Right lobe of liver (tissue), 4 donors: ENCODE data around the gene DDIT4L.

Source experiments
- CTCF ChIP-seq, 4 donors: fragments of 200-600 bp in 3 of 4; fragments of 450-650 bp in 1 of 4; IDR thresholded peaks; one replicate each; pipeline versions ENCODE4 v1.5.1 to v1.8.0; 2016 to 2022; ENCODE audit warnings: antibody characterized with exemption in 4 of 4, mild to moderate bottlenecking in 2 of 4
- POLR2A ChIP-seq: fragments of 450-650 bp; IDR thresholded peaks from one replicate; pipeline ENCODE4 v1.6.1; 2017; ENCODE audit warnings: antibody characterized with exemption, mild to moderate bottlenecking
- donor health status: DM: no; HTN: no; CAD: no.
- donor health status: DM: no; HTN: no; CAD: no.
- donor health status: DM: no; HTN: yes; CAD: no.

DNA sequence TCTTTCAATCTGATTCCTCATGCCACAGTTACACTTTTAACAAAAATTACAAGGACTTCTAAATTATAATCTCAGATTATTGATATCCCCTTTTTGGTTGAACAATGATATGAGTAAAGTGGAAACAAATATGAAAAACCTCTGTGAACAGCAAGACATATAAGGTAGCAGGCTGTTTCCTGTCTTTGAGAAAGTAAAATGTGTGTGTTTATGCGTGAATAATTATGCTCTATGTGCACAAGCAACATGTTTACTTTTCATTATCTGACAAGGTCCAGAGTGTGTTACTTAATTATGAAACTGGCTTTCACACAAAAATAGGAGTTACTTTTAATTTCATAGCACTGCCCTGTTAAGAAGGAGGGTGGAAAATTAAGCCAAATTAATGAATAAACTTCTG, 43.1 kb downstream of the DDIT4L start:
- no peak for TF ChIP-seq CTCF (IDR thresholded peaks at IDR 0.05)
- no peak for TF ChIP-seq POLR2A
